Activated CD4-positive, alpha-beta T cell treated with anti-CD3 and anti-CD28 coated beads, Interleukin-2, amount 50 U/mL, for 24 hours (primary cell): ENCODE results near the gene SOX5.

Experiments used
- DNase-seq, 2 donors: peaks; one replicate each; pipeline ENCODE4 v3.0.0-alpha.2; 2020; ENCODE audit warnings: low read depth in 1 of 2, low spot score in 1 of 2

Gene SOX5

GRCh38 chr12:23618718-23619117, 330.8 kb downstream of the SOX5 start:
- DNase-seq, result no peak

- no peak for DNase-seq
Measured at GRCh38 chr12:23617749-23618148, 331.7 kb downstream of the SOX5 start.

GRCh38 chr12:23614280-23614679, 335.2 kb downstream of the SOX5 start:
- DNase-seq, result no peak

GRCh38 chr12:23611320-23611719, 338.1 kb downstream of the SOX5 start:
- DNase-seq, result no peak

DNA sequence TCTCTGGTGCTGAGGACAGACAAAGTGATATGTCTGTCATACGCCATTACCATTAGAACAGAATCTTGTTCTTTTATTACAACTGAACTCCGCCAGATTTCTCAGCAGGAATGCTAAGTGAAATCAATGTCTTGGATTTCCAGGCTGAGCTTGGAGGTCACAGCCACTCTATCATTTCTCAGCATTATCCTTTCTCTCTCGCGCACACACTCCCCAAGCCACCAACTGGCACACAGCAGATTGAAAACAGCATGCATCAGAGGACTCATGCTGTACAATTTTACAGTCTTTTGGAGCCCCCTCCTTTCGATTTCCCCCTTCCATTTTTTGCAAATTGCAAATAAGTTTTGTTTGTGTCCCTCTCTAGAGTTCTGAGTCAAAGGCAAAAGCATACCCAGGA, 348.6 kb downstream of the SOX5 start:
- DNase-seq, result no peak

GRCh38 chr12:23596568-23596967, 352.9 kb downstream of the SOX5 start:
- no peak for DNase-seq

DNA sequence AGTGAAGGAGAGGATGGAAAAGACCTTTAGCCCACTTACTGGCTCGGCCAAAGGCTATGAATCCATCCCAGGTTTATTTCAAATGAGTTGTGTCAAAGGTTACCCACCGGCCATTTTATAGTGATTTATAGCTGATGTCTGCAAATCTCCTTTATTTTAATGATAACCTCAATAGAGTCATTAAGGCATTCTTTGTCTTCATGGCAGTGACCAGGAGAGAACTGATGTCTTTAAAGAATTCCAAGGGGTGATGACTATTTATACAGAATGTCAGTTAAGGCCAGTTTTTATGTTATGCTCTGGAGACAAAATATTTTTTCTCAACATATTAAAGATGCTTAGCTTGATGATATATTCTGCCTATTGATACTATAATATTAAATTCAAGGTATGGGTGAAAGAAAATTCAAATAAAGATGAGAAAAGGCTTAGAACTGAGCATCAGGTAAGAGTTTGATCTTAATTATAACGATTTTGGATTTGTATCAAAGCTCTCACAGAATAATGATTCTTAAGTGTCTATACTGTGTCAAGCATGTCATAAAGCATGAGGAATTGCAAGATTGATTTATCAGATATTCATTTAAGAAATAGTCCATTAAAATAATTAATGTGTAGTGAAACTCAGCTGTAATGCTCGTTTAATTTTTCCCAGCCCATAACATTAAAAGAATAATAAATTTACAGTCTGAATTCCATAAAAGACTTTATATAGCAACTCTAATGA, 361.5 kb downstream of the SOX5 start:
- no peak for DNase-seq

GRCh38 chr12:23585782-23586163, 363.7 kb downstream of the SOX5 start:
- no peak for DNase-seq

DNA sequence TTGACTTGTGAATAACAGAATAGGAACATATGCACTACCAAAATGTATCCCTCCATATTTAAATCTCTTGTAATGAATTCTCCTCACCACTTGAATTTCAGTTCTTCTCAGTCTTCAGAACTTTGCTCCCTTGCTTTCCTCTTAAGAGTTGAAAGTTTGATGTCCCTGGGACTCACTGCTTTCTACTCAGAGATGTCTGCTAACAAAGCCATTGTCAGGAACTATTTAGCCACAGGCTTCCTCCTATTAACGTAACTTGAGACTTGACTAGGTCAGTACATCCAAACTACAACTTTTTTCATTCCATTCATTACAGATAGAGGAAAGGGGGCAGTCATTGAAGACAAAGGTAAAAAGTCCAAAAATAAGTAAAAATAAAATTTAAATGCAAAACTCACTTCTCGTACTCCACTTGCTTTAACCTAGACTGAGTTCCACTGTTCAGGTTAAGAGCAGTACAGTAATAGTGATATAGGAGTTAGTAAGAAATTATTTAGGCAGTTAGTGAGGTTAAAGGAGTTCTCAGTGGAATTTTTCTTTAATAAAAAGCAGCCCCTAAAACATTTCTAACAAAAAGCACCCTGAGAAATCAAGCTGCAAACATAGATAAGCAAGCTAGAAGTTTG, 364.2 kb downstream of the SOX5 start:
- no peak for DNase-seq

DNA sequence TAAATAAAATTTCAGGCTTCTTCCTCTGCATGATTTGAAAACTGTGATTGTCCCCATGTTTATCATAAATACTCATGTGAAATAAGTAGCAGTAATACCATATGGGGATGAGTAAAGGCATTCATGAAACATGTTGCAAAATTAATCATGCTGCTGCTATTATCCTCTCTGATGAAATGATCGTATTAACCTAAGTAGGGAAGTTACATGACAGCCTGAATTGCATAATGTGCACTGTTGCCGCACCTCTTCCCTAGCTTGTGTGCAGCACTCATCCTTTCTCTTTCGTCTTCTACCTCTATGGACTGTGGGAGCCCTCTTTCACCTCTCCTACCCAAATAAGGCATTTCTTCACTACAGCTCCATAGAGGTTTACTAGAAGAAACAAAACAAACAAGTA, 367.6 kb downstream of the SOX5 start:
- no peak for DNase-seq

DNA sequence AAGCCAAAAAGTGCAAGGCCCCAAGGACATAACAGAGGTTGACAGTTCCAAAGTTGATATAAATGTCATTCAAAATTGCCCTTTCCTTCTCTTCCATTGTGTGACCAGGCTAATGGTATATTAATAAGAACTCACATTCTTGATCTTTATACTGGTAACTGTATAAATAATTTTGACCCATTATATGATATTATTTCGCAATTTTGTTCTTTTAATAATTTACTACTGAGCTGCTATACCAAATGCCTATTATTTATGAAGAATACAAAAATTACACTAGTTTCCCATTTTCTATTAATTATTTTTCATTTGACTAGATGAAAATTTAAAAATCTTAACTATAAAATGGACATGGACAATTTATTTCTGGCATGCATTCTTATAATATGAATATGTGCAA, 370.2 kb downstream of the SOX5 start:
- no peak for DNase-seq

- DNase-seq, result no peak
Measured at GRCh38 chr12:23576372-23576771, 373.1 kb downstream of the SOX5 start.

DNA sequence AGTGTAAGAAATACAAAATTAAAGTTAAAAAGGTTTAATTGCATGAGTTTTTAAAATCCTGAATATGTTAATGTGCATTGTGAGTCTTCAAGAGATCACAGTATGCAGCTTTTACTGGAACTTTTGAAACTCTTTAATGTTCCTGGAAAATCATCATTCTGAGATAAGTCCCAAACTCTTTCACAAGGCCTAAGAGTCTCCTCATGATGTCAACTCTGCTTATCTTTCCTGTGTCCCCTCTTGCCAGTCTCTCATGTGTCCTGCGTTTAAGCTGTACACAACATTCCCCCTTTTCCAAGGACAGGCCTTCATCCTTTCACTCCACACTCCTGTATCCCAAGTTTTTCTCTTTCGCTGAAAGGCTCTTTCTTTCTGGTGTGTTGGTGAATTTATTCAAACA, 380.1 kb downstream of the SOX5 start:
- DNase-seq, result no peak

GRCh38 chr12:23566133-23566532, 383.3 kb downstream of the SOX5 start:
- DNase-seq, result no peak

GRCh38 chr12:23564451-23565152, 384.9 kb downstream of the SOX5 start:
- no peak for DNase-seq

- DNase-seq, result no peak
Measured at GRCh38 chr12:23561364-23562345, 387.8 kb downstream of the SOX5 start.

- no peak for DNase-seq
Measured at GRCh38 chr12:23560611-23561010, 388.9 kb downstream of the SOX5 start.

DNA sequence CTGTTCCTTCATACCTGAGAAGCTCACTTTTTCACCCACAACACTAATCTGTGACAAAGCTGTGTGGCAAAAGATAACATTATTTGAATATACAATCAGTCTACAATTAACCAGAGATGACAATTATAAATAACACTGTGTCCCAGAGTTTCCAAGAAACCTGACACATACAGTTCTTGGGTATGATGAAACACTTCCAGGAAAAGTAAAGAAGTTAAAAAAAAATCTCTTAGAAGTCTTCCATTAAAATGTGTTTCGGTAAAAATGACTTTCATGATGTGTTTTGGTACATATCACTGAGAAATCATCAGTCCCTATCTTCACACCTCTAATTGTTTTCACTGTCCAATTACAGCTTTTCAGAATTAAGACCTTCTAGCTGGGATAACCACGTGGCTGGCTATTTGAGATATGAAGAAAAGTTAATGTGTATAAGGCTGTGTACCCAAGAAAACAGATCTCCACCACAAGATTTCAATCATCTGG, 390.2 kb downstream of the SOX5 start:
- no peak for DNase-seq

DNA sequence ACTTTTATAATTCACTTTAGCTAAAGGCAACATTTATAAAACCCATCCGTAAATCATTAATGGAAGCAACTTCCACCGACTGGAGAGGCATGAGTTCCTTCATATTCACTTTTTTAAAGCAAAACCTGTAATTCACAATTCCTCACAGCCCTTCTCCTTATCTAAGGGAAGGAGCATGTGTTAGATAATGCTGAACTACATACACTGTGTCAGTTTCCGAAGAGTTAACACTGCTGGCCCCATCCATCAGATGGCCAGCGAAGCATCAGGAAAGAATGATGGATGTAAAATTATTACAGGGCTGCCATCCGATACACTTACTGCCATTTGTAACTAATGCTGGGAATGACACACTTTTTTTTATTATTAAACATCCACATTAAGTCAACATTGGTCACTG, 392.8 kb downstream of the SOX5 start:
- no peak for DNase-seq

- DNase-seq, result no peak
Measured at GRCh38 chr12:23555825-23556207, 393.7 kb downstream of the SOX5 start.

- DNase-seq, result no peak
Measured at GRCh38 chr12:23555180-23555824, 394.2 kb downstream of the SOX5 start.
